GM21526 (cell line): Measurements from ENCODE around the gene TYW1.
A peak's percentile ranks its signal among the peaks of the same experiment; 100 is the strongest.
"Not testable (repeated sequence)": the region's sequence is repeated elsewhere in the genome, so short reads cannot be mapped to it uniquely, and the experiment has no call there.

Experiments
- ATAC-seq: cut with Tn5 transposase; IDR thresholded peaks from one replicate; pipeline ENCODE4 v1.9.1; 2021; ENCODE audit warnings: moderate library complexity; ENCODE audit not compliant: unreplicated experiment, low FRiP score

TYW1 gene

GRCh38 chr7:66989552-66989951 is 7.1 kb upstream of the TYW1 start:
- not testable (repeated sequence) for ATAC-seq

DNA sequence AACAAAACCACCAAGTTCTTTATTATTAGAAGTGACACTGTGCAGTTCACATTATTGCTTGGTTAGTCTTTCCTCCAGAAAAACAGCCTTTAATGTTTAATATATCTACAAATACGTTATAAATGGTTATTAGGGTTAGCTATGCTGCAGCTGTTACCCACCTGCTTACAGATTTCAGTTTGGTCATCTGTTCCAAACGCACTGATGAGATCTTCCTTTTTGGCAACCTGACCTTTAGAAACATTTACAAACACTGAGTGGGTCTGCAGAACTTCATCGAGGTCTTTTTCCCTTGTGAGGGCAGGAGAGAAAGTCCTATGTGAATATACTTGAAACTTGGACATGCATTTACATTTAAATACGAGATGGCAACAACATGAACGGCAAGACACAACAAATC is 2.6 kb upstream of the TYW1 start:
- ATAC-seq, result not testable (repeated sequence)

DNA sequence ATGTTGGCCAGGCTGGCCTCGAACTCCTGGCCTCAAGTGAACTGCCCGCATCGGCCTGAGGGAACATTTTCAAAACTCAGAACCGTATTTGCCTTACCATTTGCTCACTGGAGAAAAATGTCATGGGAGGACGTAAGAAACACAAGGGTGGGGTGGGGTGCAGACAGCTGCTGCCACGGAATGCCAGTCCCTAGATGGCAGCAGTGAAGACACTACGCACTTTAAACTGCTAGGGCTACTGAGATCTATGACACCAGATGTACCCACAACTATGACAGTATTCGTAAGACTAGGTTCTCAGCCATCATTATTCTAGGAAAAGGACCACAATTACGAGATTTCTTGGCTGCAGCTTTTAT is 2.0 kb upstream of the TYW1 start:
- peak; percentile 38 for ATAC-seq

DNA sequence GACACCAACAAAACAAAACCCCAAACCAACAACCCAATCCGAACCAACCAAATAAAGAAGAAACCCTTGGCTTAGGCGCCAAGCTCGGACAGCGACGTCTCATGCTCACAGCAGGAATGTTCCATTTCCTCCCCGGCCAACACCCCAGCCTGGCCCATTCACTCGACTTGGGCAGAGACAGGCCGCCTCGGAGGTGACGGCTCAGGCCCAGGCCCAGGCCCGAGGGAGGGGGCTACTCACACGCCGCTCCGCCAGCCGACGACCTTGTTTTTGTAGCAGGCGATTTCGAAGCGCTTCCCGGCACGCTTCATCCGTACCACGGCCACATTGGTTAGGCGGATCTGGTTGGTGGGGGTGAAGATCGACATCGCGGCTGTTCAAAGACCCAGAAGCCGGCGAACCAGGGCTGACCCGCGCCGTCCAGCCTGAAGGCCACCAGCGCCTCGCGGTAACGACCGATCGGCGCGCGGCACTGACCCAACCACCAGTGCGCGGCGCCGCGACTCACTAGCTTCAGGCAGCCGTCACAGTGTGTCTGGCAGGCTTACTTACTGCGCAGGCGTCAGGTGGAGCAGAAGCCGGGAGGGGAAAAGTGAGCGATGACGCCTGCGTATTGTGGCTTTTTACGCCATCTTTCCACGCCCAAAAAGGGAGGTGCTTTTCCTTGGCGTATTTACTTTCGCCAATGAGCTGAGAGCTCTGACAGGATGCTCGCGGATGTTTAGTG is 1.4 kb upstream of the TYW1 start, which contains the start of gene SBDS:
SBDS (minus strand) TSS at position 537 of the 727 bp plus-strand sequence; CDS start at position 368, 169 bp downstream.
- peak; percentile 54 for ATAC-seq

DNA sequence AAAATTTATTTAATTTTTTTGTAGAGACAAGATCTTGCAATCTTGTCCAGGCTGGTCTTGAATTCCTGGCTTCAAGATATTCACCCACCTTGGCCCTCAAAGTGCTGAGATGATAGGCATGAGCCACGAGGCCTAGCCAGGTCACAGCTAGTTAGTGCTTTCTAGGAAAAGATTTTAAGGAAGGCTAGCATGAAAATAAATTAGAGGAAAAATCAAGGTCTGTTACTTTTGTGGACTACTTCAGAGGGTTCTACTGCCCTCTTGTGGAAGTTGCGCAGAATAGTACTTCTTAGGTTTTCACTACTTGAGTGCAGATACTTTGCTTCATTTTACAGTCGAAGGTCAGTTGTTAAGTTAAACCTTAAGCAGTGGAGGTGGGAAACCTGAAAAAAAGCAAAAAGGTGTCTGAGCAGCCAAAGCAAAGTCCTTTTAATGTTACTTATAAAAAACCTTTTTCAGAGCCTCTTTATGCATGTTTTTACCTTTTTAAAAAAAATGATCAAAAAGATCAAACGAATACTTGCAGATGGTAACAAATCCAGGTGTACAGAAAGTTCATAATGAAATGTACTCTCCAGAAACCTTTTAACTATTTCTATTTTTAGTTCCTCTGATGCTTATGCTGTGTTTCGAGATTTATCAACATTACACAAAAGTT is 4.1 kb downstream of the TYW1 start:
- not testable (repeated sequence) for ATAC-seq

DNA sequence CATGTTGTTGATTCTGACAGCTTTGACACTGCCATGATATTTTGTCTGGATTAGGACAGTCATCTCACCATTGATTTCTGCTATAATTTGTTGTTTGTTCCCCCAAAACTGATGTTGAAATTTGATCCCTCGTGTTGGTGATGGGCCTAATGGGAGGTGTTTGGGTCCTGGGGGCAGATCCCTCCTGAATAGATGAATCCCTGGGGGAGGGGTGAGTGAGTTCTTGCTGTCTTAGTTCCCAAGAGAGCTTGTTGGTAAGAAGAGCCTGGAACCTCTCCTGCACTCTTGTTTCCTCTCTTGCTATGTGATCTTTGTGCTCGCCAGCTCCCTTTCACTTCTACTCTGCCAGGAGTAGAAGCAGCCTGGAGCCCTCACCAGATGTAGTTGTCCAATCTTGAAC is 7.5 kb downstream of the TYW1 start:
- not testable (repeated sequence) for ATAC-seq

DNA sequence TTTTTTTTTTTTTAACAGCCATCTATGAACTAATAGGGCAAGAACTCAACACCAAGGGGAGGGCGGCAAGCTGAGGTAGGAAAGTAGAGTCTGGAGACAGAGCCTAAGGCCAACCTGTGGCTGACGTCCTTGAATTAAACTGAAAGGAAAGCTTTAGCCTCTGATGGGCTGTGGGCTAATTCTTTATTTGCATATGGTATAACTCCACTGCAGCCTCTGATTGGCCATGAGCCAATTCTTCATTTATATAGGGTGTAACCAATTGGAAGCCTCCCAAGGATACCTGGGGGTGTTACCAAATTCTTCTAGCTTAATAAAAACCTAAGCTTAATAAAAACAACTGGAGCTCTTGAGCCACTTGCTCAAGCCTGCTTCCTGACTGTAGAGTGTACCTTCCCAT is 10.3 kb downstream of the TYW1 start:
- ATAC-seq, result no peak

DNA sequence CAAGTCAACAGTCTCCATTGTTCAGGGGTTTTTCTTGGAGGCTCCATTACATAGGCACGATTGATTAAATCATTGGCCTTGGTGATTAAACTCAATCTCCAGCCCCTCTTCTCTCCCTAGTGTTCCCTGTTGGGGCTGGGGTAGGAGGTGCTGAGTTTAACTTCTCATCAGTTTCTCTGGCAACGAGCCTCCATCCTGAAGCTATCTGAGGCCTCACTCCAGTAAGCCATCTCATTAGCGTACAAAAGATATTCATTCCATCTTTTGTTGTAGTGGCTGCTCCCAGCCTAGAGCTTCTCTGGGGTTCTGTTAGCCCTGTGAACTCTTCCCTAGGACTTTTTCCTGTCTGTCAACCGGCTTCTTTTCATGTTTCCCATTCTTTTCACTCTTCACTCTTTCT is 11.6 kb downstream of the TYW1 start:
- ATAC-seq, result no peak

DNA sequence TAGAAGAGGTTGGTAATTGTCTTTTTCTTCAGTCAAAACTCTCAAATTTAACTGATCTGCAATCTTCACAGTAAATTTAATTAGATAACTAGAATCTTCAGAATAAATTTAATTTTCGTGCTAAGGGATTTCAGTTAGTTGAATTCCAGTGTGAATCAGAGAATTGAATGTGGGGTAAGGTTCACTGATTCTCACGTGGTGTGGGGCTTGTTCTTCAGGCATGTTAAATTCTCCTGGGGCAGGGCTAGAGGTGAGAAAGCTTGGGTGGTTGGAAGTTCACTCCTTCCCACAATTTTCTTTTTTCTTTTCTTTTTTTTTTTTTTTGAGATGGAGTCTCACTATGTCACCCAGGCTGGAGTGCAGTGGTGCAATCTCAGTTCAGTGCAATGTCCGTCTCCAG is 13.0 kb downstream of the TYW1 start:
- not testable (repeated sequence) for ATAC-seq

GRCh38 chr7:67014076-67014622 is 17.5 kb downstream of the TYW1 start:
- ATAC-seq, result not testable (repeated sequence)

DNA sequence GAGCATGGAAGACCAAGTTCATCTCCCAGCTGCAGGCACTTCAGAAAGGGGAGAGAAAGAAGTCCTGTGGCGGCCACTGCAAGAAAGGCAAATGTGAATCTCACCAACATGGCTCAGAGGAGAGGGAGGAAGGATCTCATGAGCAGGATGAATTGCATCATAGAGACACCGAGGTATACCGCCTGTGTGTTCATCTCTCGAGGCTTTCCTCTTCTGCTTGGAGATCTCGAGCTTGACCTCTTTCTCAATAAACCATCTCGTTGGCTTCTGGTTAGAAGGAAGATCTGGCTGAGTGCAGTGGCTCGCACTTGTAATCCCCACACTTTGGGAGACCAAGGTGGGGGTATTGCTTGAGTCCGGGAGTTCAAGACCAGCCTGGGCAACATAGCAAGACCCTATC is 21.3 kb downstream of the TYW1 start:
- not testable (repeated sequence) for ATAC-seq

DNA sequence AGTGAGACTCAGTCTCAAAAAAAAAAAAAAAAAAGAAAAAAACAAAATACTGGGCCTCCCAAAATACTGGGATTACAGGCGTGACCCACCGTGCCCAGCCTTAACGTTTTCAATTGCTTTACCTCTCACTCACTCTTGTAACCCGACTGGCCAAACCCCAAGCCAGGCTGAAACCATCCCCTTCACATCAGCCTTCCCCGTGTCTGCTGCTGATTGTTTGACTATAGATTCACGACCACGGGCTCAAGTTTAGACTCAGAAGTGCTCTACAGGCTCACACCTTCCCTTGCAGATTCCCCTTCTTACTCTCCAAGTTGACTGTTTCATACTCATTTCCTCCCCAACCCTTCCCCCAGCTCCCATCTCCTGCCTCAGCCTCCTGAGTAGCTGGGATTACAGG is 22.3 kb downstream of the TYW1 start:
- no peak for ATAC-seq

DNA sequence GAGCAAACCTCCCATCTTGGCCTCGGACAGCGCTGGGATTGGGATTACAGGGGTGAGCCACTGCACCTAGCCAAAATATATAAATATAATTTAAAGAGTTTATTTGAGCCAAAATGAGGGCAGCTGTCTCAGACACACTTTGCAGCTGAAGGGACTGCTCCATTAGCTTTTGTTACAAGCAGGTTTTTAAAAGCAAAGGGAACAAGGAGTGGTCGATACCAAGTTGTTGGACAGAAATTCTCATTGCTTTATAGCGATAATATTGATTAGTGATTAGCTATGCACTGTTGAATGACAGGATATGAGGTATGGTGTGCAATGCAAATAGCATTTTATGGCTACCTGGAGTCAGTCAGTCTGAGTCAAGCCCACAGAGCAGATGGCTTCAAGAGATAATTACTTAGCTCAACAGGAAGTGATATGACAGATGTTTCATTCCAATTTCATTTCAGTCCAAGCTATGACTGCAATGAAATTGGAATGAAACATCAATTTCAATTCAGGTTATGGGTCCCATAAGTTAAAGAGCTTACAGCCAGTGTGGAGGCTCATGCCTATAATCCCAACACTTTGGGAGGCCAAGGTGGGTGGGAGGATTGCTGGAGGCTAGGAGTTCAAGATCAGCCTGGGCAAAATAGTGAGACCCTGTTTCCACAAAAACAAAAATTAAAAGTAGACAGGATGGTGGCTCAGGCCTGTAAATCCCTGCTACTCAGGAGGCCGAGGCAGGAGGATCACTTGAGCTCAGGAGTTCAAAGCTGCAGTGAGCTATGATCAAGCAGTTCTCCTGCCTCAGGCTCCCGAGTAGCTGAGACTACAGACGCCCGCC is 23.1 kb downstream of the TYW1 start:
- no peak for ATAC-seq

DNA sequence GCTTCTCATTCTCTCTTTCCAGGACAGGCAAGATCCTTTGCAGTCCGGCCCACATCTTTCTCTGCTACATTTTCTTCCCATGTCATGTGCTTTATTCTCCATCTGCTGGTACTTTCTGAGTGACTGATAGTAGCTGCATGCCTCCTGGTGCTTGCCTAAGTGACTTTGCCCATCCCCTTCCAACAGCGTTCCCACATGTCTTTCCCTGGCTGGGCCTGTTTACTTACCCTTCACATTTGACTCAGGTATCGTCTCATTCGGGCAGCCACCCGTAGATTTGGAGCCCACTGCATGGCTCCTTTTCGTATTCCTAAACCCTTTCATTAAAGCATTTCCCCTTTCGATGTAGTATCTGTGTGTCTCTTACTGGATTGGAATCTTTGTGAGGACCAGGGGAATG is 24.6 kb downstream of the TYW1 start:
- ATAC-seq, result no peak

DNA sequence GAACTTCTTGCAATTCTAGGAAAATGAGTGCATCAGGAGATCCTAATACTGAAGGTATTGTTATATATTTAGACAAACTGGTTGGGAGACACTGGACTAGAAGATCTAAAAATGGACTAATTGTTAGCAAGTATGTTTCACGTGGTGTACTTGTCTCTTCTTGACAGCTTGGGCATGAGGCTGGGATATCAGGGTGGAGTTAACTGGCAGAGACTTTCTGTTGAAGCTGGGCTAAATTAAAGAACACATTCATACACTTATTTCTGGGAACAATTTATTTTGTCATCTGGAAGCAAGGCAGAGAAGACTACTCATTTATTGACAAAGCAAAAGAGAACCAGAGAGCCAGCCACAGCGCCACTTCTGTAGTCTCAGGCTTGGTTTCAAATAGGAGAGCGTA is 25.9 kb downstream of the TYW1 start:
- no peak for ATAC-seq

- ATAC-seq, result not testable (repeated sequence)
Measured at GRCh38 chr7:67025459-67025858, 28.8 kb downstream of the TYW1 start.

- ATAC-seq, result not testable (repeated sequence)
Measured at GRCh38 chr7:67031685-67032084, 35.1 kb downstream of the TYW1 start.

GRCh38 chr7:67033251-67033650 is 36.6 kb downstream of the TYW1 start:
- no peak for ATAC-seq

- ATAC-seq, result not testable (repeated sequence)
Measured at GRCh38 chr7:67036432-67037395, 40.1 kb downstream of the TYW1 start.

GRCh38 chr7:67040832-67041231 is 44.2 kb downstream of the TYW1 start:
- not testable (repeated sequence) for ATAC-seq
